WTC11 (cell line): ENCODE measurements around the gene GLYATL2.

ENCODE experiments used
- CTCF ChIP-seq: fragments of 200-600 bp; IDR thresholded peaks from 2 replicates; pipeline ENCODE4 v1.8.0; 2022; ENCODE audit warnings: antibody characterized with exemption
- NFATC4 ChIP-seq: fragments of 250-450 bp; sonication (Bioruptor Pico); IDR thresholded peaks from 2 replicates; pipeline ENCODE4 v1.9.0; 2021; ENCODE audit warnings: mild to moderate bottlenecking
- ZNF138 ChIP-seq: sonication (generic); formaldehyde crosslinking; conservative IDR thresholded peaks from 2 replicates; pipeline ENCODE4 v1.8.1; 2022; ENCODE audit warnings: mild to moderate bottlenecking, moderate library complexity, missing genetic modification reagents
- TF ChIP-seq, protein P1 (sequence below): sonication (generic); formaldehyde crosslinking; IDR thresholded peaks from 2 replicates; pipeline ENCODE4 v1.8.1; 2022; ENCODE audit warnings: low read depth, mild to moderate bottlenecking, moderate library complexity, missing genetic modification reagents, borderline replicate concordance
- TF ChIP-seq, protein P2 (sequence below): sonication (generic); formaldehyde crosslinking; IDR thresholded peaks from 2 replicates; pipeline ENCODE4 v1.8.1; 2023; ENCODE audit warnings: mild to moderate bottlenecking, missing genetic modification reagents, moderate library complexity
- TF ChIP-seq, protein P3 (sequence below): sonication (generic); formaldehyde crosslinking; IDR thresholded peaks from 2 replicates; pipeline ENCODE4 v1.8.1; 2023; ENCODE audit warnings: mild to moderate bottlenecking, missing genetic modification reagents
- TF ChIP-seq, protein P4 (sequence below): sonication (generic); formaldehyde crosslinking; IDR thresholded peaks from 2 replicates; pipeline ENCODE4 v1.8.0; 2022; ENCODE audit warnings: mild to moderate bottlenecking, missing genetic modification reagents

DNA sequence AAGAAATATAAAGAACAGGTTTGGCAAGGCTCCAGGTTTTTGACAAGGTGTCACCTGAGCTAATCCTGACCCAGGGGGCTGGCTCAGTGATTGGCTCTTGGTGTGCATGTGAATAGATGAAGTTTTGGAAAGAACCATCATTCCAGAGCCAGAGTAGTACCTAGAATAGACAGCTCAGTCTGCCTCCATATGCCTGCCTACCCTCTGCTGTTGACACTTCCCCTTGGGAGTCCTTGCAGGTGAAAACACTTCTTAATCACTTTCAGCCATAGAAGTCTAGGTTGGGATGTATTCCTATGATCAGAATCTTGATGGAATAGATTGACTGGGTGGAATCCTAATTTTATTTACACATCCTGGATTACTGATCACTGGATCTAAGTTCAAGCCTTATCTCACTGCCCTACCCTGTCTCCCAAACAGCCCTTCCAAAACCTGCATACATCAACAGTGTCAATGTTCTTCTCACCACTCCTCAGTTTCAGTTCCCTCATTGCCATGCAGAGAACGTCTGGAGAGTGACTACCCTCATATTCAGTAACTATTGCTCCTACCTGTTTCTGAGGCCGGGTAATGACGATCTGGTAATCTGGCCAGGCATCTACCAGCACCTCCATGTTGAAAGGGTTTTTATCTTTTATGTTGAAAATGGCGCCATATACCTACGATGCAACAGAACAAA is 6.7 kb downstream of the GLYATL2 start:
- TF ChIP-seq, protein P1, sequence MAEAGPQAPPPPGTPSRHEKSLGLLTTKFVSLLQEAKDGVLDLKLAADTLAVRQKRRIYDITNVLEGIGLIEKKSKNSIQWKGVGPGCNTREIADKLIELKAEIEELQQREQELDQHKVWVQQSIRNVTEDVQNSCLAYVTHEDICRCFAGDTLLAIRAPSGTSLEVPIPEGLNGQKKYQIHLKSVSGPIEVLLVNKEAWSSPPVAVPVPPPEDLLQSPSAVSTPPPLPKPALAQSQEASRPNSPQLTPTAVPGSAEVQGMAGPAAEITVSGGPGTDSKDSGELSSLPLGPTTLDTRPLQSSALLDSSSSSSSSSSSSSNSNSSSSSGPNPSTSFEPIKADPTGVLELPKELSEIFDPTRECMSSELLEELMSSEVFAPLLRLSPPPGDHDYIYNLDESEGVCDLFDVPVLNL (CRISPR knock-in tag) = no peak
- TF ChIP-seq, protein P2, sequence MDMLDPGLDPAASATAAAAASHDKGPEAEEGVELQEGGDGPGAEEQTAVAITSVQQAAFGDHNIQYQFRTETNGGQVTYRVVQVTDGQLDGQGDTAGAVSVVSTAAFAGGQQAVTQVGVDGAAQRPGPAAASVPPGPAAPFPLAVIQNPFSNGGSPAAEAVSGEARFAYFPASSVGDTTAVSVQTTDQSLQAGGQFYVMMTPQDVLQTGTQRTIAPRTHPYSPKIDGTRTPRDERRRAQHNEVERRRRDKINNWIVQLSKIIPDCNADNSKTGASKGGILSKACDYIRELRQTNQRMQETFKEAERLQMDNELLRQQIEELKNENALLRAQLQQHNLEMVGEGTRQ (CRISPR knock-in tag) = no peak
- TF ChIP-seq, protein P3, sequence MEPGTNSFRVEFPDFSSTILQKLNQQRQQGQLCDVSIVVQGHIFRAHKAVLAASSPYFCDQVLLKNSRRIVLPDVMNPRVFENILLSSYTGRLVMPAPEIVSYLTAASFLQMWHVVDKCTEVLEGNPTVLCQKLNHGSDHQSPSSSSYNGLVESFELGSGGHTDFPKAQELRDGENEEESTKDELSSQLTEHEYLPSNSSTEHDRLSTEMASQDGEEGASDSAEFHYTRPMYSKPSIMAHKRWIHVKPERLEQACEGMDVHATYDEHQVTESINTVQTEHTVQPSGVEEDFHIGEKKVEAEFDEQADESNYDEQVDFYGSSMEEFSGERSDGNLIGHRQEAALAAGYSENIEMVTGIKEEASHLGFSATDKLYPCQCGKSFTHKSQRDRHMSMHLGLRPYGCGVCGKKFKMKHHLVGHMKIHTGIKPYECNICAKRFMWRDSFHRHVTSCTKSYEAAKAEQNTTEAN (CRISPR knock-in tag) = no peak
- no peak for TF ChIP-seq CTCF
- no peak for TF ChIP-seq ZNF138
- no peak for TF ChIP-seq NFATC4 (CRISPR knock-in tag)
- TF ChIP-seq, protein P4, sequence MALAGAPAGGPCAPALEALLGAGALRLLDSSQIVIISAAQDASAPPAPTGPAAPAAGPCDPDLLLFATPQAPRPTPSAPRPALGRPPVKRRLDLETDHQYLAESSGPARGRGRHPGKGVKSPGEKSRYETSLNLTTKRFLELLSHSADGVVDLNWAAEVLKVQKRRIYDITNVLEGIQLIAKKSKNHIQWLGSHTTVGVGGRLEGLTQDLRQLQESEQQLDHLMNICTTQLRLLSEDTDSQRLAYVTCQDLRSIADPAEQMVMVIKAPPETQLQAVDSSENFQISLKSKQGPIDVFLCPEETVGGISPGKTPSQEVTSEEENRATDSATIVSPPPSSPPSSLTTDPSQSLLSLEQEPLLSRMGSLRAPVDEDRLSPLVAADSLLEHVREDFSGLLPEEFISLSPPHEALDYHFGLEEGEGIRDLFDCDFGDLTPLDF (CRISPR knock-in tag) = no peak
